ENCODE measurements around the gene PRPSAP1.
A peak's percentile ranks its signal among the peaks of the same experiment; 100 is the strongest.

The PRPSAP1 gene

GRCh38 chr17:76264755-76265623, 88.7 kb downstream of the PRPSAP1 start, which contains the start of gene UBALD2:
Gene UBALD2, plus strand, starts transcription at chr17:76265348. Its CDS starts 158 bp downstream, at chr17:76265506.
- DNase-seq, result peak; percentile 100

GRCh38 chr17:76264425-76264754, 89.3 kb downstream of the PRPSAP1 start:
- no peak for DNase-seq

- DNase-seq, result no peak
These were observed 89.8 kb downstream of the PRPSAP1 start for GRCh38 chr17:76263896-76264295.

- peak; percentile 87 for DNase-seq
These were observed 90.9 kb downstream of the PRPSAP1 start for GRCh38 chr17:76262732-76263344.

GRCh38 chr17:76261421-76262215, 92.1 kb downstream of the PRPSAP1 start:
- peak in 1 of 2 experiments; percentile 20 for DNase-seq

- DNase-seq, result no peak
These were observed 93.0 kb downstream of the PRPSAP1 start for GRCh38 chr17:76260669-76261068.

GRCh38 chr17:76260220-76260619, 93.5 kb downstream of the PRPSAP1 start:
- no peak for DNase-seq
